Heart right ventricle (tissue), 16 donors: Measurements from ENCODE around the gene HAGHL. TPM values are rescaled to one million over a fixed set of nuclear protein-coding genes. Genes with fewer than 3 reads are reported as not detected.
"Not testable (repeated sequence)": the region's sequence is repeated elsewhere in the genome, so short reads cannot be mapped to it uniquely, and the experiment has no call there.

Experiments
- ATAC-seq, 8 donors: fragments of 200-7000 bp; cut with Tn5 transposase; one replicate each; pipeline ENCODE4 v1.9.1; 2020; ENCODE audit warnings: mild to moderate bottlenecking in 8 of 8, moderate library complexity in 8 of 8, moderate number of reproducible peaks in 1 of 8
- DNase-seq, 2 donors: peaks; one replicate each; pipeline ENCODE4 v3.0.0-alpha.2; 2020
- H3K27ac ChIP-seq, 10 donors: fragments of 200-600 bp; sonication (generic) in 2 of 10; one replicate each; pipeline versions ENCODE4 v1.5.0 to v1.8.0; 2020 to 2022; ENCODE audit warnings: mild to moderate bottlenecking in 3 of 10
- H3K27me3 ChIP-seq, 7 donors: fragments of 200-600 bp; one replicate each; pipeline ENCODE4 v1.8.0; 2021 to 2022; ENCODE audit warnings: mild to moderate bottlenecking in 2 of 7
- H3K36me3 ChIP-seq, 9 donors: fragments of 200-600 bp; sonication (generic) in 1 of 9; one replicate each; pipeline versions ENCODE4 v1.5.0 to v1.8.0; 2020 to 2022; ENCODE audit warnings: mild to moderate bottlenecking in 2 of 9
- H3K4me1 ChIP-seq, 9 donors: fragments of 200-600 bp; sonication (generic) in 1 of 9; one replicate each; pipeline versions ENCODE4 v1.5.0 to v1.8.0; 2020 to 2022; ENCODE audit warnings: mild to moderate bottlenecking in 4 of 9
- H3K4me3 ChIP-seq, 10 donors: fragments of 200-600 bp; sonication (generic) in 2 of 10; one replicate each; pipeline versions ENCODE4 v1.5.0 to v1.8.0; 2020 to 2022; ENCODE audit warnings: mild to moderate bottlenecking in 7 of 10, moderate library complexity in 2 of 10
- H3K9me3 ChIP-seq, 11 donors: fragments of 200-600 bp in 10 of 11; sonication (generic) in 2 of 11; one replicate each; pipeline versions ENCODE4 v1.5.0 to v1.8.0; 2013 to 2022; ENCODE audit warnings: mild to moderate bottlenecking in 2 of 11, control low read depth in 1 of 11, moderate library complexity in 1 of 11
- CTCF ChIP-seq, 9 donors: fragments of 200-600 bp; sonication (generic) in 2 of 9; IDR thresholded peaks; one replicate each; pipeline versions ENCODE4 v1.5.0 to v1.8.0; 2021 to 2022; ENCODE audit warnings: antibody characterized with exemption in 9 of 9, mild to moderate bottlenecking in 5 of 9, moderate library complexity in 1 of 9
- WGBS, 2 donors: extraction: QIAGEN DNeasy Blood & Tissue Kit; methylation state at CpG; one replicate each; pipeline ENCODE4 v1.1.7; 2013; ENCODE audit warnings: inconsistent platforms in 1 of 2; 5-methylcytosine and 5-hydroxymethylcytosine counted together
- intact Hi-C, 10 donors: fragments of 100-400 bp; cut with DNase I; formaldehyde crosslinking; loops; one replicate each; pipeline versions ENCODE4 v1.11.1 to v1.14.2; 2022
- polyA plus RNA-seq, 2 donors: library from polyadenylated mRNA; stranded (reverse); fragments of 200-250 nt; gene quantifications; one replicate each; pipeline ENCODE4 v1.2.3, GENCODE V29; 2013
- total RNA-seq, 10 donors: library from RNA; stranded (reverse); fragmentation: NEBNext Ultra II Directional in 3 of 10; extraction: Animal tissue kit (Norgen Biotek cat#: 25700) in 3 of 10; gene quantifications; one replicate each; pipeline versions ENCODE4 v1.2.1 to v1.2.4, GENCODE V29; 2021 to 2023
- donor health status: Arrhythmogenic right ventricular cardiomyopathy.
- donor health status: ischemic (EF 13 %, LVEDD 7.1; RV severe dilation, severe dysfunction).
- donor health status: healthy with polysubstance abuse.
- donor health status: DM: no; HTN: yes; CAD: no.
- donor health status: DM: no; HTN: no; CAD: no.
- donor health status: ischemic (EF 25% LVEDD 6.9; RV normal size, moderate dysfunction).
- donor health status: ischemic (EF 25% LVEDD 5.7; RV mildly dilated, moderate dysfunction).
- donor health status: healthy.
- donor health status: DM: yes; HTN: yes; CAD: no.
- donor health status: Ischemic cardiomyopathy.
- donor health status: ischemic (EF 35%, LVEDD 5.7; RV mildly dilated, moderate dysfunction).
- donor health status: nonischemic (EF 11% LVEDD 7.7; RV severe dilation, severe dysfunction).
- donor health status: DM: yes; HTN: yes; CAD: no.
- donor health status: PGD.
- donor health status: ischemic (EF 29% LVEDD 5.4; RV normal size, mild dysfunction).
- donor health status: nonischemic (EF 23%, LVEDD 6.1; RV moderate dilation, normal function).

Gene HAGHL
- total and polyA plus RNA-seq, 12 donors = 5.1 to 80.0 (median 10.9) TPM

DNA sequence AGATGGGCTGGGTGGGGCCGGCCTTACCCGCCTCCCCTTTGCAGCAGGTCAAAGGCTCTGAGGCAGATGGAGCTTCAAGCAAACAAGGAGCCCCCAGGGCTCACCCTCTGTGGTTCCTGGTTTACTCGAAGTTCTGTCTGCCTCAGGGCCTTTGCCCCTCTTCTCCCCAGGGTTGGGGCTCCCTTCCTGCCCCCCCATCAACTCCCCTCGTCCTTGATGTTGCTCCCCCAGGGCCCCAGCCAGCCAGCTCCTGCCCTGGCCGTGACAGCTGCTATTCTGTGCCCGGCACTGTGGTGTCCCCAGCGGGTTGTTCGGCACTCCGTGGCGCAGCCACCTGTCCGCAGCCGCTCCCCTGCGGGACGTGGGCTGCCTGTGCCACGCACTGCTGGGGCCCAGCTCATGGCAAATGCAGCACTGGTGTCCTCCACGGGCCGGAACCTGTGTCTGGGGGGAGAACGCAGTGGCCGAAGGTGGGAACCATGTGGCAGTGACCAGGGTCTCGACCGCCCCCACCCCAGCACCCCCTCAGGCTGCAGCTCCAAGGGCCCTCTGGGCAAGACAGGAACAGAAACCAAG lies 16.3 kb upstream of the HAGHL start:
- Histone ChIP-seq H3K9me3 (no peaks in the 10 kb centered on the region), H3K27ac (no peak overlapping the region), H3K4me3 (no peak overlapping the region), H3K27me3 (peaks cover 12 to 70% (median 56%) of the 10 kb centered on the region in 7 donors), H3K4me1 (peaks cover 9 to 29% (median 16%) of the 10 kb centered on the region in 9 donors), H3K36me3 (no peaks in the 10 kb centered on the region)
- ATAC-seq = no peak
- DNase-seq = no peak
- no peak for TF ChIP-seq CTCF (IDR thresholded peaks at IDR 0.05)
- WGBS, 2 donors = 68 to 74% methylated on average over 21 of the region's 21 CpGs
- intact Hi-C loops = loop anchor here (1.0 to 10.0 kb wide), 9 partner anchors 31 to 387 kb away; partner anchors contain the start of genes CHTF18 (in 3 of the 10), RPUSD1 (in 3 of the 10) and C1QTNF8 (in 1 of the 10)

DNA sequence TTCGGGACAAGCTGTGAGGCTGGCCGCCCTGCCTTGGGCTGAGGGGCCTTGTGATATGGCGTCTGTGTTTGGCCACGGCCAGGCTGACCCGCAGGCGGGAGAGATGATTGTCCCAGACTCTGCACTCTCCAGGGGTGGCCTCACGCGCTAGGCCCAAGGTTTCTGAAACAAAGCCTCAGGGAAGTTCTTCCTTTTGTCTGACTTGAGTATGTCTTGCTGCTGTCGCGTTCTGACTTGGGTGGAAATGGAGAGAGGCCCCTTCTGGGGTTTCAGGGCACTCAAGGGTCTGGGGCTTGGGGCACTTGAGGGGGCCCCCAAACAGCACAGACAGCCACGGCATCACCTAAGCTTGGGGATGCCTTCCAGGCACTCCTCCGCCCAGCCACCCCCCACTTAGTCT lies 15.8 kb upstream of the HAGHL start:
- DNase-seq (no peak), ATAC-seq (no peak)
- no peaks in the 10 kb centered on the region for H3K9me3 ChIP-seq
- peaks cover 13 to 32% (median 20%) of the 10 kb centered on the region in 9 donors for H3K4me1 ChIP-seq
- no peaks in the 10 kb centered on the region for H3K36me3 ChIP-seq
- H3K27me3 ChIP-seq = peaks cover 11 to 71% (median 54%) of the 10 kb centered on the region in 7 donors
- no peak overlapping the region for H3K27ac ChIP-seq
- no peak for TF ChIP-seq CTCF (IDR thresholded peaks at IDR 0.05)
- H3K4me3 ChIP-seq = no peak overlapping the region
- WGBS, 2 donors = 73 to 78% methylated on average over 12 of the region's 12 CpGs
- intact Hi-C loops = loop anchor here (1.0 to 10.0 kb wide), 9 partner anchors 30 to 386 kb away; partner anchors contain the start of genes CHTF18 (in 3 of the 10), RPUSD1 (in 3 of the 10) and C1QTNF8 (in 1 of the 10)

- TF ChIP-seq CTCF (IDR thresholded peaks at IDR 0.05) = peak; percentile 91 to 98 (median 96)
- DNase-seq (peak; percentile 72 to 88), ATAC-seq (peak; percentile 51 to 80 (median 66))
- Histone ChIP-seq H3K9me3 (no peaks in the 10 kb centered on the region), H3K4me3 (no peak overlapping the region), H3K27me3 (peaks cover 5 to 71% (median 47%) of the 10 kb centered on the region in 7 donors), H3K27ac (no peak overlapping the region), H3K36me3 (no peaks in the 10 kb centered on the region), H3K4me1 (peaks cover 17 to 35% (median 26%) of the 10 kb centered on the region in 9 donors)
- intact Hi-C loops = loop anchor here (1.0 to 10.0 kb wide), 10 partner anchors 29 to 386 kb away; partner anchors contain the start of genes CHTF18 (in 3 of the 10), RPUSD1 (in 3 of the 10), C1QTNF8 (in 1 of the 10) and CIAO3 (in 1 of the 10)
- 14% methylated on average over 23 to 25 of the region's 25 CpGs for WGBS, 2 donors
Observed at GRCh38 chr16:711548-712320, 15.2 kb upstream of the HAGHL start.

GRCh38 chr16:712740-713250 lies 14.1 kb upstream of the HAGHL start:
- intact Hi-C loops = loop anchor here in 9 of 10 donors (2.0 to 10.0 kb wide), 7 partner anchors 28 to 385 kb away; partner anchors contain the start of genes CHTF18 (in 3 of the 9), RPUSD1 (in 3 of the 9), C1QTNF8 (in 1 of the 9) and CIAO3 (in 1 of the 9)
- Histone ChIP-seq H3K4me1 (peaks cover 17 to 38% (median 26%) of the 10 kb centered on the region in 9 donors), H3K27me3 (peaks cover 0 to 65% (median 38%) of the 10 kb centered on the region in 7 donors)
- ATAC-seq, H3K4me3 ChIP-seq, DNase-seq, H3K36me3 ChIP-seq, H3K9me3 ChIP-seq, H3K27ac ChIP-seq: not testable (repeated sequence)
- WGBS, 2 donors = 51 to 58% methylated on average over 13 of the region's 13 CpGs
- TF ChIP-seq CTCF (IDR thresholded peaks at IDR 0.05) = peak in 6 of 9 donors; percentile 19 to 45 (median 32)
